HG03521 (cell line): ENCODE measurements around the gene OPTC.

Experiments used
- ATAC-seq: cut with Tn5 transposase; IDR thresholded peaks from one replicate; pipeline ENCODE4 v1.9.1; 2021; ENCODE audit warnings: mild to moderate bottlenecking, moderate library complexity; ENCODE audit not compliant: unreplicated experiment

The OPTC gene

GRCh38 chr1:203556047-203556851, 62.3 kb downstream of the OPTC start:
- ATAC-seq: no peak

GRCh38 chr1:203557390-203557789, 63.4 kb downstream of the OPTC start:
- no peak for ATAC-seq

GRCh38 chr1:203558064-203558760, 64.3 kb downstream of the OPTC start:
- no peak for ATAC-seq
